ENCODE data around the gene HEG1.
A peak's percentile ranks its signal among the peaks of the same experiment; 100 is the strongest.

The HEG1 gene

GRCh38 chr3:125061646-125062045, 5.8 kb upstream of the HEG1 start:
- H3K4me3 ChIP-seq (ENCODE audit: low read depth, low read length), result no peak overlapping the region
- TF ChIP-seq CTCF (IDR thresholded peaks at IDR 0.05; ENCODE audit: low read depth, low read length), result no peak
- DNase-seq (ENCODE audit: low read depth, low spot score), result no peak
- in situ Hi-C loops (cut with HindIII; ENCODE audit: low sequenced_read_pairs), result no loop called here

GRCh38 chr3:125061170-125061569, 5.4 kb upstream of the HEG1 start:
- no peak overlapping the region for H3K4me3 ChIP-seq (ENCODE audit: low read depth, low read length)
- no peak for DNase-seq (ENCODE audit: low read depth, low spot score)
- in situ Hi-C loops (cut with HindIII; ENCODE audit: low sequenced_read_pairs), result no loop called here
- no peak for TF ChIP-seq CTCF (IDR thresholded peaks at IDR 0.05; ENCODE audit: low read depth, low read length)

GRCh38 chr3:125059488-125060245, 3.9 kb upstream of the HEG1 start:
- DNase-seq (ENCODE audit: low read depth, low spot score), result no peak
- no peak for TF ChIP-seq CTCF (IDR thresholded peaks at IDR 0.05; ENCODE audit: low read depth, low read length)
- in situ Hi-C loops (cut with HindIII; ENCODE audit: low sequenced_read_pairs), result no loop called here
- no peak overlapping the region for H3K4me3 ChIP-seq (ENCODE audit: low read depth, low read length)

GRCh38 chr3:125058959-125059358, 3.2 kb upstream of the HEG1 start:
- DNase-seq (ENCODE audit: low read depth, low spot score), result no peak
- in situ Hi-C loops (cut with HindIII; ENCODE audit: low sequenced_read_pairs), result no loop called here
- H3K4me3 ChIP-seq (ENCODE audit: low read depth, low read length), result no peak overlapping the region
- TF ChIP-seq CTCF (IDR thresholded peaks at IDR 0.05; ENCODE audit: low read depth, low read length), result no peak

- DNase-seq (ENCODE audit: low read depth, low spot score), result no peak
- in situ Hi-C loops (cut with HindIII; ENCODE audit: low sequenced_read_pairs), result no loop called here
- no peak for TF ChIP-seq CTCF (IDR thresholded peaks at IDR 0.05; ENCODE audit: low read depth, low read length)
- no peak overlapping the region for H3K4me3 ChIP-seq (ENCODE audit: low read depth, low read length)
These were observed 2.7 kb upstream of the HEG1 start for GRCh38 chr3:125058529-125058928.

GRCh38 chr3:125057186-125057850, 1.5 kb upstream of the HEG1 start:
- DNase-seq (ENCODE audit: low read depth, low spot score), result peak; percentile 86
- TF ChIP-seq CTCF (IDR thresholded peaks at IDR 0.05; ENCODE audit: low read depth, low read length), result no peak
- no peak overlapping the region for H3K4me3 ChIP-seq (ENCODE audit: low read depth, low read length)
- in situ Hi-C loops (cut with HindIII; ENCODE audit: low sequenced_read_pairs), result no loop called here

Measured in astrocyte of the spinal cord (primary cell).